Measurements from ENCODE around the gene HNRNPM.

The HNRNPM gene

GRCh38 chr19:8459095-8459494, 14.3 kb downstream of the HNRNPM start:
- DNase-seq = no peak

- no peak for DNase-seq
These were observed 14.9 kb downstream of the HNRNPM start for GRCh38 chr19:8459520-8460270.

GRCh38 chr19:8460516-8461298, 15.9 kb downstream of the HNRNPM start:
- no peak for DNase-seq

- DNase-seq = no peak
These were observed 16.6 kb downstream of the HNRNPM start for GRCh38 chr19:8461376-8461775.

GRCh38 chr19:8461891-8462290, 17.1 kb downstream of the HNRNPM start:
- no peak for DNase-seq

DNA sequence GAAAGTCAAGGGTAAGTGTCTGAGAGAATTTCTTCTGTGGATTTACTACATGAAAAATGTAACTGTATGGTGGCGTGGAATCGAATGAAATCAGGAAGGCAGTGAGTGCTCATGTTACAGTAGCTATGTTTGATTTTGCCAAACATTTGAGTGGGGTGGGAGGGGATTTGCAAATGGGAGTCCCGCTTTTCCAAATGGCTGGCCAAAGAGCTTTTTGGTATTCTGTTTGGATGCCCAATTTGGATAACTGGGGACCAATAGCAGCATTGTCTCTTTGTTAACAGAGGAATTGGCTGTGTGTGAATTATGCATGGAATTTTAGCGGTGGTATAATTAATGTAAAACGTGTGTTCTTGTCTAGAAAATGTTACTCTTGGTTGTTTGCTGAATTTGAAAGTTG, 17.8 kb downstream of the HNRNPM start:
- DNase-seq = no peak

DNA sequence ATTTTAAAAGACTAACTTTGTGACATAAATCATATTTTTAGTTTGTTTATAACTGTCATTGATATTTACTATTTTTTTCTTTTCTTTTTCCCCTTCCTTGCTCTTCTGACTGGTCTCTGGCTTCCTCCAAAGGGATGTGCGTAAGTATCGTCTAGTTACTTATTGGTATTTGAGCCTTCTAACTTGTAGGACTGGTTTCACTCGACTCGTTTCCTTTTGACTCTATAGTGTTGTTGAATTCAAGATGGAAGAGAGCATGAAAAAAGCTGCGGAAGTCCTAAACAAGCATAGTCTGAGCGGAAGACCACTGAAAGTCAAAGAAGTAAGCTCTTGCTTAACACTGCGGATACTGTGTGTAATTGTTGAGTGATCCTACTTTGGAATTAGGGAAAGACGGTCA, 18.6 kb downstream of the HNRNPM start:
- DNase-seq = no peak

DNA sequence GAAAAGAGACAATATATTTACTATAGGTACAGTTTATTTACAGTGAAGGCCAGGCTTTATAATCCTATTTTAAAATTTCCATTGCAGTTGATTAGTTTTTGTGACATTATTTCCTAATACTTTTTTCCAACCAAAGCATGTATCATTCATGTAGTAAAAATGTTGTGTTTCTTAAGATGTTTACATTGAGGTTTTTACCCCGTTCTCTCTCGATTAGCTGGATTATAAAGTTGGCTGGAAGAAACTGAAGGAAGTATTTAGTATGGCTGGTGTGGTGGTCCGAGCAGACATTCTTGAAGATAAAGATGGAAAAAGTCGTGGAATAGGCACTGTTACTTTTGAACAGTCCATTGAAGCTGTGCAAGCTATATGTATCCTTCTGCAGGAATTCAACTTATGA, 21.2 kb downstream of the HNRNPM start:
- no peak for DNase-seq

DNA sequence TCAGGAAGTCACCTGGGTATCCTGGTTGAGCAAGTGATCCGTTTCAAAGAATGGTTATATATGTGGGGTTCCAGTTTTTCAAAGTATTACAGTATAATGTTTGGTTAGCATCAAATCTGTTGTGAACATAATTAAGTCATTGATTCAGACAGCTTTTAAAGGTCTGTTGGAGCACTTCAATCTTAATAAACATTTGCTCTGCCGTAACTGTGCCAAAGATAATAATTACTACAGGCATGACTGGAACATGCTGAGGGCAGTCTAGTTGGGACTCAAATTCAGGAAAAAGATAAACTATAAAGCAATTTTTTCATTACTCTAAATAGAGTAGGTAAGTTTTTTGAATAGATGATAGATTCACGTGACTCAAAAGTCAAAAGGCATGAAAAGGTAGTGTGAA, 23.3 kb downstream of the HNRNPM start:
- DNase-seq = no peak

DNA sequence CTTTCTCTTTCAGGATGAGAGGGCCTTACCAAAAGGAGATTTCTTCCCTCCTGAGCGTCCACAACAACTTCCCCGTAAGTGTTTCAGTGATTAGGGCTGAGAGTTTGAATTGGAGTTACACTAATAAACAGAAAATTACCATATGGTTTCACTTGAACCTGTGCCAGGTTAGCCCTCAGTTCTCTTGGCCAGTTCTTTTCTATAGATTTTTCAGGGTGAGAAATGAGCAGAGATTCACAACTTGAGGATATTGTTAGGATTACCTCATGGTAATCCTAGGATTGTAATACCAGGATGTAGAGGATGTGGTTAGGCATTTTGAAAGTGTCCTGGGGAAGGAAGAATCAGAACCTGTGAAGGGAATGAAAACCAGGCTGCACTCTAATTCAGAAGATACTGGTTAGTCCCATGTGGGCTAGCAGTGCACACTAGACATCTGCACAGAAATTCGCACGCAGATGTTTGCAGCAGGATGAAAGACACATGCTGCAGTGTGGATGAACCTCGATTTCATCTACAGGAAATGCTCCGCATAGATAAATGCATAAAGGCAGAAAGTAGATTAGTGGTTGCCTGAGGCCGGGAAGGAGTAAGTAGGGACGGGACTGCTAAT, 24.1 kb downstream of the HNRNPM start:
- no peak for DNase-seq

- DNase-seq = no peak
These were observed 25.0 kb downstream of the HNRNPM start for GRCh38 chr19:8469613-8470368.

DNA sequence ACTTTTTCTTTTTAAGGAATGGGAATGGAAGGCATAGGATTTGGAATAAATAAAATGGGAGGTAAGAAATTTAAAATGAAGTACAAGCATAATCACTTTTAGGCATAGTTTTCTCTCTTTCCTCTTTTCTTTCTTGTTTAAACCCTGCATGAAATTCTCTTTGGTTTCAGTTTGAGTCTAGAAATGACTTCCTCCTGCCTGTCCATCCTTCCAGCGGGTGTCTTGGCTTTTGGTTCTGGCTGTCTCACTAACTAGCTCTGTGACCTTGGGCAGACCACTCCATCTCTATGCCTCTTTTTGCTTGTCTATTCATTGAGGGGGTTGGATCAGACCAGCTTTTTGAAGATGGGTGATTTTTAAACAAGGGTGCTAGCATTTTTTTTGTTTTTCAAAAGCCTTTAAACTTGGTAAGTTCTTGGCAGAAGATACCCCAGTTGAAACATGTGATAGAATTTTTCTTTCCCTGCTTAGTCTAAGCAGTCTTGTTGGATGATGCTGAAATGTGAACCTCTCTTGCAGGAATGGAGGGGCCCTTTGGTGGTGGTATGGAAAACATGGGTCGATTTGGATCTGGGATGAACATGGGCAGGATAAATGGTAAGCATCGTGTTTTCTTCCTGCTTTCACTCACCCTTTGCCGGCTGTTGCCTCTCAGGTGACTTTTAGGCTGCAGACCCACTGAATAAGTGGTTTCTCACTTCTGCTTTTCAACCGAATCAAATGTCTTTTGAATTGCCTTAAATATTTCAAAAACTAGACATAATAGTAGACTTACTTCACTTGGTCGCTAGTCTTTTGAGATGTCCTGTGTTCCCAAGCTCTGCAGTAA, 29.1 kb downstream of the HNRNPM start:
- peak in 1 of 51 donors; percentile 13 for DNase-seq

DNA sequence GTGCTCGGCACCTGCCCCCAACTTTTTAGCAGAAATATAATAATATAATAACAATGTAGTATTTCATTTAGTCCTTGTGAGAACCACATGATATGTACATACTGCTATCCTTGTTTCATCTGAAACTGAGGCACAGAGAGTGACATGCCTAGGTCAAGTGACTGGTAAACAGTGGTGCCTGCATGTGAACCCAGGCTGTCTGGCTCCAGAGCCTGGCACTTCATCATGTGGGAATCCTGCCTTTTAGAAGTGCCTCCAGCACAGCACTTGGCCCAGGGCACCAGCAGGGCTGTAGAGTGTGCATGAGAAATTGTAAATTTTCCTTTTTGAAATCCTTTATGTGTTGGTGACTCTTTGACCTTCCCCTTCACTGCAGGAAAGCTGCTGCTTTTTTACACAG, 30.2 kb downstream of the HNRNPM start:
- DNase-seq = no peak

DNA sequence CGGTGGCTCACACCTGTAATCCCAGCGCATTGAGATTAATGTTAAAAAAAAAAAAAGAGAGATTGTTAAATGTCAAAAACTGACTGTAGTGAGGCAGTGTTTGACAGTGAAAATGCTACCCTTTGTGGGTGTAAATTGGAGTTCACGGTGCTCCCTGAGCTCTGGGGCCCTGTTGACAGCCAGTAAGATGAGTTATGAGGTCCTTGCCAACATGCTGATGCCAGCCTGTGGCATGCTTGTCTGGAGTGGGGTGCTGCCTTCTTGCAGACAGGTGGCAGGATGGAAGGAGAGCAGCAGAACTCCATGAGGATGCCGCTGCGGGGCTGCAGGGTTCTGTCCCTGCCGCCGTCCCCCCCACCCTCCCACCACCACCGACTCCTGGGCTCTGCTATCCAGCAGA, 31.7 kb downstream of the HNRNPM start:
- DNase-seq = no peak

- no peak for DNase-seq
These were observed 33.1 kb downstream of the HNRNPM start for GRCh38 chr19:8477889-8478288.

- no peak for DNase-seq
These were observed 33.8 kb downstream of the HNRNPM start for GRCh38 chr19:8478598-8478997.

DNA sequence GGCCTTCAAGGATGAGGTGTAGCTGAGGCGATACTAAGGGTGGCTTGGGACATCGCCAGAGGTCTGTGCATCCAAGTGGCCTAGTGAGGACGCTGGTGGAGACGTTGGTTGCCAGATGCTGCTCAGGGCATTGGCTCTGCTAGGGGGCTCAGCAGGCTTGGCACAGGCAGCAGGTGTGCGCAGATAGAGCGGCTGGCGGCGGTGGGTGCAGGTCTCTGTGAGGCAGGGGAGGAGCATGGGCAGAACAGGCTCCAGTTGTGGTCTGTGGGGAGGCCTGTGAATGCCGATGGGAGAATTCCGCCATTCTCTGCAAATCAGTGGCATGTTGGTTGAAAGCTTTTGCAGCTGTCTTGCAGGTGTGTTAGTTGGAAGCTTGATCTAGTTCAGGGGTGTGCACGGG, 36.4 kb downstream of the HNRNPM start:
- DNase-seq = no peak

GRCh38 chr19:8481616-8482015, 36.8 kb downstream of the HNRNPM start:
- no peak for DNase-seq

DNA sequence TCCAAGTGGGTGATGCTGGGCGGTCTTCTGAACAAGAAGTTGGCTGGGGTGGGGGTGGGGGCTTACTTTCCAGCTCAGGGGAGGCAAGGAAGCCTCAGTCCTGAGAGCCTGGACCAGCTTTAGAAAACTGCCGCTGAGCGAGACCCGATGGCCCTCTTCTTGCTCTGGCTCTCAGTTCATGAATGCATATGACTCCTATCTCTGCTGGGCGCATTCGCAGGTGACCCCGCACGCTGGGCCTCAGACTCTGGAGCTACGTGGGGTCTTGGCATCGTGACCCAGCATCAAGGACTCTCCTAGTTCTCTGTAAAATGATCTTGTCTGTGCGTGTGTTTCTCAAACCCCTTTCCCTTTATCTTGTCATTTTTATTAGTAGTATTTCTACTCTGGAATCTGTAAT, 37.9 kb downstream of the HNRNPM start:
- no peak for DNase-seq

DNA sequence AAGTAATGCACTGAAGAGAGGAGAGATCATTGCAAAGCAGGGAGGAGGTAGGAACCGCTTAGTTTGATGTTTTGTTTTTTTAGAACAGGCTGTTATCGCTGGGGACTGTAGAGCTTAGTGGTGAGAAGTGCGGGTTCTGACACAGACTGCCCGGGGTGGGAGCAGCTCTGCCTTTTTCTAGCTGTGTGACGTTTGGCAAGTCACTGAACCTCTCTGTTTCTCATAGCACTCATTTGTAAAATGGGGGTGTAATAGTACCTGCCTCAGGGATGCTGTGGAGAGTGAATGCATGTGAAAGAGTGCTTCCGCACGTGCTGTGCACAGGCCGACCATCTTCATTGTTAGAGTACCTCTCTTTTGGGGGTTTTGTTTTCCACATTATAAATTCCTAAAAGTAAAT, 38.4 kb downstream of the HNRNPM start:
- DNase-seq = no peak

- DNase-seq = peak in 7 of 51 donors; percentile 12 to 43 (median 25)
These were observed 39.6 kb downstream of the HNRNPM start for GRCh38 chr19:8484331-8484894.
